ENCODE measurements around the gene MYH9. TPM values are rescaled to one million over a fixed set of nuclear protein-coding genes. Genes with fewer than 3 reads are reported as not detected.

The MYH9 gene
- total and polyA plus RNA-seq, 11 donors = 109 to 482 (median 238) TPM

GRCh38 chr22:36319595-36320497, 67.9 kb downstream of the MYH9 start:
- H3K9me3 ChIP-seq = no peaks in the 10 kb centered on the region
- H3K27me3 ChIP-seq = no peaks in the 10 kb centered on the region
- H3K27ac ChIP-seq = peak overlapping the region; percentile 36 to 100 (median 82)
- H3K4me3 ChIP-seq = no peak overlapping the region
- no peak for TF ChIP-seq CTCF (IDR thresholded peaks at IDR 0.05)
- TF ChIP-seq POLR2A (IDR thresholded peaks at IDR 0.05) = no peak
- H3K4me1 ChIP-seq = peaks cover 10 to 51% (median 38%) of the 10 kb centered on the region in 12 donors
- intact Hi-C loops (cut with DNase I) = loop anchor here in 7 of 10 donors (5.0 kb wide), 3 partner anchors 62 to 152 kb away; no protein-coding TSS in a partner anchor
- DNase-seq = peak in 1 of 5 donors; percentile 57
- peak in 1 of 4 donors; percentile 12 for ATAC-seq
- WGBS, 4 donors = 73 to 79% (median 76%) methylated on average over 23 to 26 of the region's 26 CpGs
- peaks cover 4 to 100% (median 94%) of the 10 kb centered on the region in 9 donors for H3K36me3 ChIP-seq

- ATAC-seq = no peak
Observed at GRCh38 chr22:36318442-36318841, 69.3 kb downstream of the MYH9 start.

GRCh38 chr22:36317658-36318271, 70.0 kb downstream of the MYH9 start:
- H3K9me3 ChIP-seq = no peaks in the 10 kb centered on the region
- 77 to 85% (median 80%) methylated on average over 18 to 20 of the region's 20 CpGs for WGBS, 4 donors
- H3K4me1 ChIP-seq = peaks cover 0 to 30% (median 17%) of the 10 kb centered on the region in 12 donors
- H3K27ac ChIP-seq = peak overlapping the region in 4 of 12 donors; percentile 2 to 99 (median 42)
- H3K4me3 ChIP-seq = no peak overlapping the region
- no peak for DNase-seq
- TF ChIP-seq POLR2A (IDR thresholded peaks at IDR 0.05) (no peak), CTCF (IDR thresholded peaks at IDR 0.05) (no peak)
- peaks cover 4 to 100% (median 98%) of the 10 kb centered on the region in 9 donors for H3K36me3 ChIP-seq
- ATAC-seq = no peak
- H3K27me3 ChIP-seq = no peaks in the 10 kb centered on the region
- intact Hi-C loops (cut with DNase I) = no loop called here

More at GRCh38 chr22:36318442-36318841, 69.3 kb downstream of the MYH9 start:
- no peaks in the 10 kb centered on the region for H3K27me3 ChIP-seq
- H3K4me3 ChIP-seq = no peak overlapping the region
- H3K9me3 ChIP-seq = no peaks in the 10 kb centered on the region
- DNase-seq = no peak
- peak overlapping the region in 6 of 12 donors; percentile 2 to 99 (median 30) for H3K27ac ChIP-seq
- peaks cover 0 to 37% (median 24%) of the 10 kb centered on the region in 12 donors for H3K4me1 ChIP-seq
- 74 to 83% (median 77%) methylated on average over 12 of the region's 12 CpGs for WGBS, 4 donors
- H3K36me3 ChIP-seq = peaks cover 4 to 100% (median 96%) of the 10 kb centered on the region in 9 donors
- intact Hi-C loops (cut with DNase I) = no loop called here
- TF ChIP-seq CTCF (IDR thresholded peaks at IDR 0.05) (no peak), POLR2A (IDR thresholded peaks at IDR 0.05) (no peak)

- Histone ChIP-seq H3K36me3 (peaks cover 7 to 100% (median 98%) of the 10 kb centered on the region in 9 donors), H3K4me3 (no peak overlapping the region), H3K4me1 (peaks cover 0 to 23% (median 10%) of the 10 kb centered on the region in 12 donors), H3K27me3 (no peaks in the 10 kb centered on the region), H3K27ac (peak overlapping the region in 1 of 12 donors; percentile 99), H3K9me3 (no peaks in the 10 kb centered on the region)
- intact Hi-C loops (cut with DNase I) = no loop called here
- ATAC-seq = no peak
- 93 to 96% (median 95%) methylated on average over 14 of the region's 14 CpGs for WGBS, 4 donors
- no peak for TF ChIP-seq CTCF (IDR thresholded peaks at IDR 0.05)
- peak in 1 of 5 donors; percentile 19 for DNase-seq
Observed at GRCh38 chr22:36316419-36316818, 71.3 kb downstream of the MYH9 start.

Measured in heart left ventricle (tissue), 16 donors.